ENCODE results near the gene SLC38A9. TPM values are rescaled to one million over a fixed set of nuclear protein-coding genes. Genes with fewer than 3 reads are reported as not detected.

Gene SLC38A9
- total and polyA plus RNA-seq, 2 donors (not counting 1 experiment from before 2014, with no cell fraction given) = 23.4 to 36.3 TPM

- POLR2A ChIA-PET = no interaction called here
- Histone ChIP-seq H4K20me1 (ENCODE audit: control insufficient read depth, insufficient read depth, low read length, poor library complexity, severe bottlenecking) (no peaks in the 10 kb centered on the region), H2AFZ (ENCODE audit: insufficient read depth, low read depth, low read length, poor library complexity, severe bottlenecking) (no peak overlapping the region), H3K4me1 (ENCODE audit: control insufficient read depth in 2 of 2, insufficient read depth in 2 of 2, low read length in 2 of 2) (peaks cover 3 to 4% of the 10 kb centered on the region in 2 donors), H3K9ac (ENCODE audit: low read length) (no peak overlapping the region), H3K4me2 (replicated peaks; ENCODE audit: low read depth, low read length, poor library complexity, severe bottlenecking) (no peak overlapping the region), H3K27ac (ENCODE audit: low read length in 2 of 2) (no peak overlapping the region), H3K9me3 (ENCODE audit: control extremely low read depth in 1 of 3, control insufficient read depth in 2 of 3, insufficient read depth in 1 of 3, low read length in 2 of 3) (no peaks in the 10 kb centered on the region), H3K36me3 (replicated peaks in 1 of 2; ENCODE audit: control extremely low read depth in 1 of 2, control insufficient read depth in 1 of 2, extremely low read depth in 1 of 2, insufficient read depth in 2 of 2, low read length in 1 of 2) (no peaks in the 10 kb centered on the region), H3K27me3 (replicated peaks in 1 of 4; ENCODE audit: control extremely low read depth in 1 of 4, control insufficient read depth in 3 of 4, insufficient read depth in 4 of 4, low read length in 3 of 4) (no peaks in the 10 kb centered on the region), H3K4me3 (ENCODE audit: control extremely low read depth in 1 of 5, extremely low read depth in 1 of 5, insufficient read depth in 1 of 5, low read depth in 2 of 5, low read length in 4 of 5) (no peak overlapping the region), H3K79me2 (ENCODE audit: control insufficient read depth, insufficient read depth, low read length) (no peaks in the 10 kb centered on the region)
- Mint-ChIP-seq H3K27ac (no peak overlapping the region), H3K4me1 (peaks cover 8% of the 10 kb centered on the region), H3K27me3 (no peaks in the 10 kb centered on the region), H3K9me3 (ENCODE audit: insufficient read depth) (no peaks in the 10 kb centered on the region), H3K4me3 (no peak overlapping the region)
- TF ChIP-seq EZH2 (IDR thresholded peaks at IDR 0.05; ENCODE audit: borderline replicate concordance, insufficient read depth, low read depth, low read length, poor library complexity, severe bottlenecking) (no peak), CTCF (IDR thresholded peaks at IDR 0.05) (no peak)
- no peak for ATAC-seq (ENCODE audit: low read depth)
- CTCF ChIA-PET = no interaction called here
- intact Hi-C loops (cut with micrococcal nuclease) = no loop called here
- no peak for DNase-seq
Observed at GRCh38 chr5:55578771-55579170, 133.4 kb downstream of the SLC38A9 start.

- 93% methylated on average over 2 of the region's 6 CpGs for WGBS (ENCODE audit: insufficient coverage)
Observed at GRCh38 chr5:55577353-55578060, 134.6 kb downstream of the SLC38A9 start.

More at GRCh38 chr5:55577353-55578060, 134.6 kb downstream of the SLC38A9 start:
- CTCF ChIA-PET = no interaction called here
- Mint-ChIP-seq H3K9me3 (ENCODE audit: insufficient read depth) (no peaks in the 10 kb centered on the region), H3K4me3 (no peak overlapping the region), H3K27me3 (peaks cover 4% of the 10 kb centered on the region), H3K27ac (no peak overlapping the region), H3K4me1 (peaks cover 7% of the 10 kb centered on the region)
- Histone ChIP-seq H3K4me3 (ENCODE audit: control extremely low read depth in 1 of 5, extremely low read depth in 1 of 5, insufficient read depth in 1 of 5, low read depth in 2 of 5, low read length in 4 of 5) (no peak overlapping the region), H3K79me2 (ENCODE audit: control insufficient read depth, insufficient read depth, low read length) (no peaks in the 10 kb centered on the region), H3K27ac (ENCODE audit: low read length in 2 of 2) (no peak overlapping the region), H3K27me3 (replicated peaks in 1 of 4; ENCODE audit: control extremely low read depth in 1 of 4, control insufficient read depth in 3 of 4, insufficient read depth in 4 of 4, low read length in 3 of 4) (no peaks in the 10 kb centered on the region), H2AFZ (ENCODE audit: insufficient read depth, low read depth, low read length, poor library complexity, severe bottlenecking) (no peak overlapping the region), H4K20me1 (ENCODE audit: control insufficient read depth, insufficient read depth, low read length, poor library complexity, severe bottlenecking) (no peaks in the 10 kb centered on the region), H3K4me2 (replicated peaks; ENCODE audit: low read depth, low read length, poor library complexity, severe bottlenecking) (no peak overlapping the region), H3K36me3 (replicated peaks in 1 of 2; ENCODE audit: control extremely low read depth in 1 of 2, control insufficient read depth in 1 of 2, extremely low read depth in 1 of 2, insufficient read depth in 2 of 2, low read length in 1 of 2) (no peaks in the 10 kb centered on the region), H3K9me3 (ENCODE audit: control extremely low read depth in 1 of 3, control insufficient read depth in 2 of 3, insufficient read depth in 1 of 3, low read length in 2 of 3) (no peaks in the 10 kb centered on the region), H3K4me1 (ENCODE audit: control insufficient read depth in 2 of 2, insufficient read depth in 2 of 2, low read length in 2 of 2) (peaks cover 3% of the 10 kb centered on the region in 2 donors), H3K9ac (ENCODE audit: low read length) (no peak overlapping the region)
- POLR2A ChIA-PET = no interaction called here
- DNase-seq (no peak), ATAC-seq (ENCODE audit: low read depth) (no peak)
- TF ChIP-seq CTCF (IDR thresholded peaks at IDR 0.05) (no peak), EZH2 (IDR thresholded peaks at IDR 0.05; ENCODE audit: borderline replicate concordance, insufficient read depth, low read depth, low read length, poor library complexity, severe bottlenecking) (no peak)
- intact Hi-C loops (cut with micrococcal nuclease) = no loop called here

Measured in B cell (primary cell).